A549 (cell line): ENCODE results near the gene MXI1.

ENCODE experiments used
- POLR2AphosphoS2 ChIP-seq: conservative IDR thresholded peaks from 2 replicates; pipeline ENCODE4 v1.6.1; 2012; ENCODE audit warnings: low read length, improper control_type of control experiment, inconsistent platforms
- TF ChIP-seq, protein P1 (sequence below): fragments of >200 bp; sonication (Bioruptor Twin); formaldehyde crosslinking; IDR thresholded peaks from 3 replicates; pipeline ENCODE4 v1.5.1; 2016

DNA sequence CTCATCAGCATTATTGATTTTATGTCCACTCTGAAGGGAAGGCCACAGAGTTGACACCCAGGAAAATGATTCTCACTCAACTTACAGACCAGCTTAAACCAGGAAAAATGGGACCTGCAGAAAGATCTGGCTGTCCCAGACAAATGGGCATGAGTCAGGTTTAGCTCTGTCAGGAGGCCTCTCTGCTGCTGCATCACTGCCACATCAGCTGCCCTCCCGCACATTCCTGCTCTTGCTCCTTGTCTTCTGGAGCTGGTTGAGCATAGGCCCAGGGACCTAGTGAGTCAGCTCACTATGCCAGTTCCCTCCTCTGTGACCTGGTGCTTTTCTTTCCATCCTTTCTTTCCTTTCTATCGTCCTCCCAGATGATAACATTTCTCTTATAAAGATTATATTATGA lies 116.1 kb downstream of the MXI1 start:
- no peak for TF ChIP-seq POLR2AphosphoS2
- TF ChIP-seq, protein P1, sequence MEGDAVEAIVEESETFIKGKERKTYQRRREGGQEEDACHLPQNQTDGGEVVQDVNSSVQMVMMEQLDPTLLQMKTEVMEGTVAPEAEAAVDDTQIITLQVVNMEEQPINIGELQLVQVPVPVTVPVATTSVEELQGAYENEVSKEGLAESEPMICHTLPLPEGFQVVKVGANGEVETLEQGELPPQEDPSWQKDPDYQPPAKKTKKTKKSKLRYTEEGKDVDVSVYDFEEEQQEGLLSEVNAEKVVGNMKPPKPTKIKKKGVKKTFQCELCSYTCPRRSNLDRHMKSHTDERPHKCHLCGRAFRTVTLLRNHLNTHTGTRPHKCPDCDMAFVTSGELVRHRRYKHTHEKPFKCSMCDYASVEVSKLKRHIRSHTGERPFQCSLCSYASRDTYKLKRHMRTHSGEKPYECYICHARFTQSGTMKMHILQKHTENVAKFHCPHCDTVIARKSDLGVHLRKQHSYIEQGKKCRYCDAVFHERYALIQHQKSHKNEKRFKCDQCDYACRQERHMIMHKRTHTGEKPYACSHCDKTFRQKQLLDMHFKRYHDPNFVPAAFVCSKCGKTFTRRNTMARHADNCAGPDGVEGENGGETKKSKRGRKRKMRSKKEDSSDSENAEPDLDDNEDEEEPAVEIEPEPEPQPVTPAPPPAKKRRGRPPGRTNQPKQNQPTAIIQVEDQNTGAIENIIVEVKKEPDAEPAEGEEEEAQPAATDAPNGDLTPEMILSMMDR, result no peak
